Non-pigmented ciliary epithelial cell (primary cell): ENCODE measurements around the gene ARHGAP12.

Experiments
- DNase-seq: peaks from one replicate; pipeline ENCODE4 v3.0.0-alpha.2; 2010; ENCODE audit warnings: low read depth

The ARHGAP12 gene

GRCh38 chr10:31876652-31877352, 51.8 kb downstream of the ARHGAP12 start:
- DNase-seq, result no peak

- no peak for DNase-seq
These were observed 53.0 kb downstream of the ARHGAP12 start for GRCh38 chr10:31875608-31876007.

GRCh38 chr10:31873724-31874123, 54.9 kb downstream of the ARHGAP12 start:
- no peak for DNase-seq

- DNase-seq, result no peak
These were observed 57.2 kb downstream of the ARHGAP12 start for GRCh38 chr10:31871266-31872065.

GRCh38 chr10:31867646-31868045, 61.0 kb downstream of the ARHGAP12 start:
- no peak for DNase-seq

GRCh38 chr10:31866118-31866670, 62.4 kb downstream of the ARHGAP12 start:
- no peak for DNase-seq

GRCh38 chr10:31864834-31865518, 63.7 kb downstream of the ARHGAP12 start:
- DNase-seq, result no peak

- no peak for DNase-seq
These were observed 73.6 kb downstream of the ARHGAP12 start for GRCh38 chr10:31855033-31855432.

GRCh38 chr10:31853629-31854028, 75.0 kb downstream of the ARHGAP12 start:
- no peak for DNase-seq

- DNase-seq, result no peak
These were observed 77.4 kb downstream of the ARHGAP12 start for GRCh38 chr10:31851216-31851615.

GRCh38 chr10:31847515-31847914, 81.1 kb downstream of the ARHGAP12 start:
- no peak for DNase-seq

- no peak for DNase-seq
These were observed 89.9 kb downstream of the ARHGAP12 start for GRCh38 chr10:31838709-31839108.

- no peak for DNase-seq
These were observed 90.6 kb downstream of the ARHGAP12 start for GRCh38 chr10:31838065-31838464.

GRCh38 chr10:31836569-31837406, 91.8 kb downstream of the ARHGAP12 start:
- DNase-seq, result peak; percentile 15

GRCh38 chr10:31833753-31834152, 94.9 kb downstream of the ARHGAP12 start:
- DNase-seq, result no peak

GRCh38 chr10:31832261-31832660, 96.4 kb downstream of the ARHGAP12 start:
- DNase-seq, result no peak

GRCh38 chr10:31830887-31831286, 97.7 kb downstream of the ARHGAP12 start:
- peak; percentile 22 for DNase-seq

- no peak for DNase-seq
These were observed 98.9 kb downstream of the ARHGAP12 start for GRCh38 chr10:31829776-31830175.

- DNase-seq, result no peak
These were observed 105.3 kb downstream of the ARHGAP12 start for GRCh38 chr10:31823358-31823757.

GRCh38 chr10:31822616-31823318, 105.9 kb downstream of the ARHGAP12 start:
- no peak for DNase-seq

GRCh38 chr10:31822150-31822549, 106.5 kb downstream of the ARHGAP12 start:
- DNase-seq, result no peak
